HG03159 (cell line): ENCODE measurements around the gene MTOR.

ENCODE experiments used
- ATAC-seq: cut with Tn5 transposase; IDR thresholded peaks from one replicate; pipeline ENCODE4 v1.9.1; 2021; ENCODE audit warnings: mild to moderate bottlenecking, moderate library complexity; ENCODE audit not compliant: unreplicated experiment

Gene MTOR

GRCh38 chr1:11227106-11228077 lies 35.0 kb downstream of the MTOR start:
- no peak for ATAC-seq

DNA sequence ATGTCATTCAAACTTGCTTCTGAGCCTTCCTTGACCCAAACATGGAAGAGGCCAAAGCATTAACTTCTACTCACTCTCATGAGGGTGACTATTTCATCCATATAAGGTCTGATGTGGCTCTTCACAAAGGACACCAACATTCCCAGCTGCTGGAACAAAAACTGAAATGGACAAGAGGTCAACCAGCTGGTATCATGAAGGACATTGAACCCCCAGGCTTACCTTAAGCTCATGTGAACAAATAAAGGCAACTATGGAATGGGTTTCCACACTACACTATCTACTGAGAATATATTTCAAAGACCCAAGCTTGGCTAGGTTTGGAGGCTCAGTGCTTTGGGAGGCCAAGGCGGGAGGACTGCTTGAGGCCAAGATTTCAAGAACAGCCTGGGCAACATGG lies 46.3 kb downstream of the MTOR start:
- no peak for ATAC-seq

DNA sequence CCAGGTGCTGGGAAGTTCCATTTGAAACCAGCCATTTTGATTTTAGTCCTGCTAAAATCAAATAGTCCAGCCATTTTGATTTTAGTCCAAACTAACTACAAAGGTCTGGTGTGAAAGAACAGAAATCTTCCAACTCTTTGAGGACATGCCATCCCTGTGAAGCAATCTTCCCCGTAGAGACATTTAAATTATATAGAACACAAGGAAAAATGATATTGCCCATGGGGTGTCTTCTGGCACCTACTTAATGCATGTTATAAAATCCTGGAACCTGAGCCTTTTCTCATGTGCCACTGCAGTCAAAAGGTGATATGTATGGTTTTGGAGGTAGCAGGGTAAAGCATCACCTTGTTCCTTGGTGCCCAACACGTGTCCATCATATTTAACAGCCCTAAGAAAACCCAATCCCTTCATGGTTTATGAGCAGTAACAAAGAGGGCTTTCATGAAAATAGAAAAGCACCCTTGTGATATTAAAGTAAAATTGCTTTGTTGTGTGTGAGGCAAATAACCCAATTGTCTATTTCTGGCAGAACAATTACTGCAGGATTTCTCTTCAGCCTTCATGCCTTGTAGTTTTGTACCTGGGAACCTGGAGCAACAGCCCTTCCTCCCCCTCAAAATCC lies 46.9 kb downstream of the MTOR start:
- ATAC-seq = no peak

DNA sequence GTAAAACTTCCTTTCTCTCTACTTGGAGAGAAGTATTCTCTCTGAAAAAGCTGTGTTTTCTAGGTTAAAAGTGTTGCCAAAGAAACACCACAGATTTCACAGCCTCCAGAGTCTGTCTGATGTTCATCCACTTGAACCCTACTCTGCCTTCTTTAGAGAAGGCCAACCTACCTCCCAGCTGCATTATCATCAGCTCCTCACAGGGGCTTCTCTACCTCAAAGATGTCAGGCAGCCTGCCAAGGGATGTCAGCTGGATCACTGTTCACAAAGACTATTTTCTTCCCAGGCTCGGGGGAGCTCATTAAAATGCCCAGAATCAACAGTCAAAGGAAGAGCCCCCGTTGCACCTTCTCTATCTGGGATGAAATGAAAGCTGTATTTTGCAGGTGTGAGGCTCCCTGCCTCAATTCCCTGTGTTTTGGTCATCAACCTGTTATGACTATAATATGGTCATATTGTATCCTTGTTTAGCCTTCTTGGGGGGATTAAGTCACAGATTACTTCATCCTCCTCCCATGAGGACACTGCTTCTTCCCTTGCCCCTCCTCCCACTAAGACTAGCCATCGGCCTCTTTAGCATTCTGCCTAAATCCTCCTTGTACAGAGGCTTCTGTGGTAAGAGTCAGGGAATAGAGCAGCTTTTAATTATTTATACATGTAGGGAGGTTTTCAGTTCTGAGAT lies 47.5 kb downstream of the MTOR start:
- ATAC-seq = no peak

DNA sequence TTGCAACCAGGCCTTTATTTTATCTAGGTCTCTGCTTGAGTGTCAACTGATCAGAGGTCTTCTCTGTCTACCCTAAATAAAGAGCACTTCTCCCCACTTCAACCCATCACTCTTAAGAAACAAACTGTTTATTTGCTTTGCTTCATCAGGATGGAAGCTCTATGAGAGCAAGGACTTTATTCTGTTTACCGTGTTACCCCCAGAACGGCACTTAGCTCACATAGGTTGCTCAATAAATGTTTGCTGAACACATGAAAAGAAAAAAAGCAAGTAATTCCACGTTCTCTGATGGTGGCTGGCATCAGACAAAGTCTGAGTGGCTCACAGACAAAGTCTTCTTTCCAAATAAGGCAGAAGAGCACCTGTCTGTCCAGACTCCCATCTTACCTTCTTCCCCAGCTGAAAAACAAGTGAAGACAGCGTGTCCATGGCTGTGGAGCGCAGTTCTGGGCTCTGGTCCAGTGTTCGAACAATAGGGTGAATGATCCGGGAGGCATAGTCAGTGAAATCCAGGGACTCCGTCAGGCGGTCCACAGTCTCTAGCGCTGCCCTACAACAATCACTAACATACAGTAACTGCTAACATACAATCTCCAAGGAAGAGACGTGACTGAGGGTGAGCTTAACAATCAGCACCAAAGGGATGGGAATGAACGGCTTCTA lies 50.3 kb downstream of the MTOR start:
- no peak for ATAC-seq

GRCh38 chr1:11211461-11211860 lies 50.9 kb downstream of the MTOR start:
- ATAC-seq = no peak

GRCh38 chr1:11207898-11208611 lies 54.3 kb downstream of the MTOR start:
- no peak for ATAC-seq

GRCh38 chr1:11204396-11205190 lies 57.8 kb downstream of the MTOR start:
- no peak for ATAC-seq

- ATAC-seq = no peak
Measured at GRCh38 chr1:11198851-11199594, 63.3 kb downstream of the MTOR start.

DNA sequence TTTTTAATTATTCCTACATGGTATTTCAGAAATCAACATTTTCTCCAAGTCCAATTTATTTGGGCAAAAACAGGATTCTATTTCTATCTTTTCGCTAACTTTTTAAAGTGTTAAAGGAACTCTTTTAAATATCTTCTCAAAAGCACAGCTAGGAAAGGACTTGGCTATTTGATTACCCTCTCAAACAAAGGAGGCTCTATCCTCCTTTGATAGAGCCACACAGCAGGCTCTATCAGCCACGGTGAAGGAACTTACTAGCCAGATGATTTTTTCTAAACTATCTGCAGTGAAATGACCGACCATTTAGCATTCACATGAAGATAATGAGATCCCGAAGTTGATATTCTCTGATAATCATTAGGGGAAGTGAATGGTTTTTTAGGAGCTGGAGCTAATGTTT lies 64.1 kb downstream of the MTOR start:
- ATAC-seq = no peak

DNA sequence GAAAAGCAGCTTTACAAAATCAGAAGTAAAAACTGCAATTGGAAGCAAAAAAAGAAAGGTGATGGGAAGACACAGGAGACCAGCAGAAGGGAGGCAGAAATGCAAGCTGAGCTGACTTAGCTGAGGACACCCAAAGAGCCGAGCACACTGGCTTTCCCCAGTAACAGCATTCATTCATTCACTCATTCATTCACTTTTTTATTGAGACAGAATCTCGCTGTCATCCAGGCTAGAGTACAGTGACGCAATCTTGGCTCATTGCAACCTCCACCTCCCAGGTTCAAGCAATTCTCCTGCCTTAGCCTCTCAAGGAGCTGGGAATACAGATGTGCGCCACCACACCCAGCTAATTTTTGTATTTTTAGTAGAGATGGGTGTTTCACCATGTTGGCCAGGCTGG lies 65.0 kb downstream of the MTOR start:
- ATAC-seq = no peak

DNA sequence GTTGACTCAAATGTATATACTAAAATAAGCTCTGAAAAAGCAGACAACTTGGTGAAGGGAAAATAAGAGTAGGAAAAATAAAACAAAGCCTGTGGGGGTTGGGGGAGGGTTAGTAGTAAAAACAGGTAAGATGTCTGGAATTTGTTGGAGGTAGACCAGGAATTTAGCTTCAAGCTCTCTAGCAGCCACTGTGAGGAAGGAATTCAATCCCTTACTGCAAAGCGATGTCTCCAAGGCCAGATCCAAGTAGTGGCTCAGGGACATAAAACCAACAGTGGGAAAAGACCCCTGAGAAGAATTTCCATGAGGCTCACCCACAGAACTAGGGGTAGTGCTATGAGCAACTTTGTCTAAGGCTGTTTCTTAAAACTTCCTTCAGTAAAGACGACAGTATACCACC lies 65.4 kb downstream of the MTOR start:
- ATAC-seq = no peak

GRCh38 chr1:11194407-11195176 lies 67.8 kb downstream of the MTOR start:
- no peak for ATAC-seq

DNA sequence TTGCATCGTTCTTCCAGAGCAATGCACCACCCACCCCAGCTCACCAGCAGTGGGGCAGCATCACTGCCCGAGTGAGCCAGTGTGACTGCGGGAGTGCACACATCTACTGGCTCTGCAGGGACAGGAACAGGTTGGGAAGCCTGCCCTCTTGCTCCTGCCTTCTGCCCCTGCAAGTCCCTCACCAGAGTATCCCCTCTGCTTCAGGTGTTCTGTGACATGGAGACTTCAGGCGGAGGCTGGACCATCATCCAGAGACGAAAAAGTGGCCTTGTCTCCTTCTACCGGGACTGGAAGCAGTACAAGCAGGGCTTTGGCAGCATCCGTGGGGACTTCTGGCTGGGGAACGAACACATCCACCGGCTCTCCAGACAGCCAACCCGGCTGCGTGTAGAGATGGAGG lies 69.0 kb downstream of the MTOR start:
- ATAC-seq = no peak

GRCh38 chr1:11188858-11189451 lies 73.4 kb downstream of the MTOR start, which contains the start of gene ANGPTL7:
TSS of gene ANGPTL7 (plus strand) at chr1:11189355. CDS start at chr1:11189580, 225 bp downstream.
- ATAC-seq = no peak

DNA sequence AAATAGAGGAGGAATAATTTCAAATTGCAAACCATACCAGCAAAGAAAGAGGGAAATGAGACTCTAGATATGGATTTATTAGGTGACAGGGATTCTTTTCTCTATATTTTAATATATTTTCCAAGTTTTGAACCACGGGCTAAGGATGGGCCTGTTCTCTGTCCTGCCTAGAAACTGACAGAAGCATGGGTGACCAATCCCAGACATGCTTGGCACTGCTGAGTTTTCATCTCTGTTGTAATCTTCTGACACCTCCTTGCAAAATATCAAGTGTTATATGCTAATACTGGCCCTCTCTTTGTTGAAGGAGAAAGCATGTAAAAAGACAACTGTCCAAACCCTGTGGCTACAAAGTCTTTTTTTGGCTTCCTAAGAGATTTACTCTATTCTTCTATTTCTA lies 74.0 kb downstream of the MTOR start:
- ATAC-seq = no peak

- no peak for ATAC-seq
Measured at GRCh38 chr1:11187931-11188330, 74.4 kb downstream of the MTOR start.

DNA sequence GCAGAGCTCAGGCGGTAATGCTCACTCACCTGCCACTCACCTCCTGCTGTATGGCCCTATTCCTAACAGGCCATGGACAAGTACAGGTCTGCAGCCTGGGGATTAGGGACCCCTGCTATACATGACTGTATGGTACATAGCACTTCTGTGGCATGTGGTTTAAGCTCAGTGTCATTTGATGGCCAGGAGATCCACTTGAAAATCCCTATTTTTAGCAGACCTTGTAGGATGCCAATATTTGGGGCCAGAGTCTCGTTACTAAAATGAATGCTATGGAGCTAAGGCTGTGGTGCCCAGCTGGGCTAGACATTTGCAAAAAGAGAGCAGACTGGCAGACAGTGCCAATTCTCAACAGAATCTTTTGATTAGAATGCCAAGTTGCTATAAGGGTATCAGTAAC lies 74.9 kb downstream of the MTOR start:
- no peak for ATAC-seq
